ENCODE results near the gene ADAMTS8.
A peak's percentile ranks its signal among the peaks of the same experiment; 100 is the strongest.

DNA sequence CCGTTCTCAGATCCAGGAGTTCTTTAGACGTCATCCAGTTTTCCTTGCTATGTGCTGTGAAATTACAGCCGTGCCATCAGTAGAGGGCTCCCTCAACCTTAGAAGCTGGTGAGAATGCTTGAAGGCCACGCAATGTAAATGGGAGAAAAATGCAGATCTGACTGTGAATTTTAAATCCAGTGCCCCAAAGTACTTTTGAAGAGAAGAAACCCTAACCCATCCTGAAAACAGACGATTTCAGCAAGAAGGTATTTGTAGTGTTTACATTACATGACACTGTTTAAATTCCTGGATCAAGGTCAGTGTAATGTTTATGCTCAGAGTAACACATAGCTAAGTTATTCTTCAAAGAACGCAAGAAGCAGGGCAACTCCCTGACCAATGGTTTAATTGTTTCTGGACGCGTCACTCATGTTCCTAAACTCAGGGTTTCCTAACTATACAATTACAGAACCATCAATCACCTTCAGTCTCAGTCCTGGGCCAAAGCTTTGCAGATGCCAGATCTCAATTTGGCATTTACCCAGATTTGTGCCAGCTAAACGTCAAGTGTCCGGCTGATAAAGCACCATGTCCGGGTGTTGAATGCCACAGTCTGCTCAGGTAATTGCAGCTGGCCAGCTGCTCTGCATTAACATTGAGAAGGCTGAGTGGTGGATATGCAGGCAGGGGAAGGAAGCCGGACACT, 38.2 kb downstream of the ADAMTS8 start:
- TF ChIP-seq POLR2A (IDR thresholded peaks at IDR 0.05), result no peak
- TF ChIP-seq CTCF (IDR thresholded peaks at IDR 0.05), result peak in 2 of 6 experiments; percentile 5 to 7
